T-cell (primary cell): ENCODE measurements around the gene HMOX2. TPM values are rescaled to one million over a fixed set of nuclear protein-coding genes. Genes with fewer than 3 reads are reported as not detected.

Experiments
- ATAC-seq, 4 experiments: fragments of 200-7000 bp in 3 of 4; fragments of 150-1000 bp in 1 of 4; cut with Tn5 transposase; replicated peaks in 1 of 4; 1 replicate in 3 of 4; 2 replicates in 1 of 4; pipeline ENCODE4 v1.10.0; 2021; ENCODE audit warnings: moderate library complexity in 3 of 4, mild to moderate bottlenecking in 2 of 4, moderate number of reproducible peaks in 1 of 4
- CTCF ChIA-PET, 2 donors: fragments of 300-600 bp; sonication (Branson Sonifier 250); formaldehyde crosslinking; loops; one replicate each; lab custom pipeline; 2022; ENCODE audit warnings: antibody characterized with exemption in 2 of 2; lab: Charles Lee
- POLR2A ChIA-PET, 2 donors: fragments of 300-600 bp; sonication (Branson Sonifier 250); formaldehyde crosslinking; loops; one replicate each; lab custom pipeline; 2022; ENCODE audit warnings: antibody characterized with exemption in 2 of 2; lab: Charles Lee
- DNase-seq, 35 experiments: peaks; one replicate each; pipeline versions ENCODE4 v3.0.0 to v3.0.0-alpha.2; 2013 to 2023
- H3K27ac ChIP-seq: one replicate; pipeline ENCODE4 v1.5.1; 2013; ENCODE audit warnings: low read length
- H3K27me3 ChIP-seq, 2 experiments: replicated peaks in 1 of 2; 1 replicate in 1 of 2; 2 replicates in 1 of 2; pipeline versions ENCODE4 v1.6.1 to v1.7.0; 2013; ENCODE audit warnings: low read length in 1 of 2, mixed read lengths in 1 of 2; ENCODE audit not compliant: control insufficient read depth in 2 of 2, insufficient read depth in 2 of 2; ENCODE audit errors: extremely low read depth in 1 of 2
- H3K36me3 ChIP-seq, 2 donors: 1 replicate in 1 of 2; 2 replicates in 1 of 2; pipeline versions ENCODE4 v1.6.1 to v1.7.0; 2013; ENCODE audit warnings: low read length in 1 of 2; ENCODE audit not compliant: control insufficient read depth in 2 of 2, insufficient read depth in 1 of 2; ENCODE audit errors: extremely low read depth in 1 of 2
- H3K4me1 ChIP-seq, 2 experiments: 1 replicate in 1 of 2; 2 replicates in 1 of 2; pipeline versions ENCODE4 v1.6.1 to v1.7.0; 2013; ENCODE audit warnings: low read length in 2 of 2, mixed read lengths in 1 of 2; ENCODE audit not compliant: insufficient read depth in 2 of 2, control insufficient read depth in 1 of 2; ENCODE audit errors: extremely low read depth in 1 of 2
- H3K4me3 ChIP-seq, 2 donors: 1 replicate in 1 of 2; 2 replicates in 1 of 2; pipeline versions ENCODE4 v1.5.1 to v1.7.0; 2013; ENCODE audit warnings: mild to moderate bottlenecking in 2 of 2, low read length in 1 of 2, moderate library complexity in 1 of 2; ENCODE audit not compliant: control insufficient read depth in 1 of 2; ENCODE audit errors: extremely low read depth in 1 of 2
- H3K9me3 ChIP-seq: 2 replicates; pipeline ENCODE4 v1.7.0; 2013
- H3K27ac Mint-ChIP-seq, 2 donors: one replicate each; pipeline ENCODE4 v1.8.0; 2020 to 2021; ENCODE audit warnings: mild to moderate bottlenecking in 2 of 2, mixed read lengths in 2 of 2
- H3K27me3 Mint-ChIP-seq, 2 donors: one replicate each; pipeline ENCODE4 v1.8.0; 2021 to 2022; ENCODE audit warnings: mixed read lengths in 2 of 2
- H3K36me3 Mint-ChIP-seq: one replicate; pipeline ENCODE4 v1.8.0; 2021; ENCODE audit warnings: mixed read lengths
- H3K4me1 Mint-ChIP-seq, 3 donors: one replicate each; pipeline ENCODE4 v1.8.0; 2020 to 2022; ENCODE audit warnings: mixed read lengths in 3 of 3, mild to moderate bottlenecking in 1 of 3
- H3K4me3 Mint-ChIP-seq, 3 donors: one replicate each; pipeline ENCODE4 v1.8.0; 2020 to 2022; ENCODE audit warnings: mild to moderate bottlenecking in 3 of 3, mixed read lengths in 3 of 3, moderate library complexity in 3 of 3
- H3K9me3 Mint-ChIP-seq, 3 donors: one replicate each; pipeline ENCODE4 v1.8.0; 2020 to 2022; ENCODE audit warnings: mixed read lengths in 3 of 3
- WGBS: methylation state at CpG from one replicate; pipeline ENCODE4 v1.1.5; 2013; ENCODE audit warnings: missing lambda C conversion rate; ENCODE audit not compliant: insufficient coverage; 5-methylcytosine and 5-hydroxymethylcytosine counted together
- total RNA-seq, 35 experiments: library from RNA in 6 of 35; stranded (reverse) in 6 of 35; fragments of 120-200 nt in 1 of 35; gene quantifications; one replicate each; pipeline versions ENCODE4 v1.2.1 to v1.2.4 and lab custom pipeline; 2013 to 2026

Gene HMOX2
- total RNA-seq, 5 donors from 2014 or later (not counting 1 experiment from before 2014, with no cell fraction given): 49.1 to 74.4 (median 70.5) TPM

- peaks cover 3% of the 10 kb centered on the region for H3K36me3 Mint-ChIP-seq
- peak; percentile 82 to 97 (median 91) for DNase-seq
- Histone ChIP-seq H3K4me1 (peaks cover 29 to 40% of the 10 kb centered on the region in 2 experiments), H3K27me3 (peaks cover 0 to 2% of the 10 kb centered on the region in 2 experiments), H3K36me3 (no peaks in the 10 kb centered on the region), H3K27ac (peak within 1 kb of the TSS; percentile 79), H3K9me3 (no peaks in the 10 kb centered on the region), H3K4me3 (peak within 1 kb of the TSS; percentile 57 to 71)
- peak; percentile 87 to 90 (median 89) for ATAC-seq
- H3K27me3 Mint-ChIP-seq: no peaks in the 10 kb centered on the region
- H3K27ac Mint-ChIP-seq: peak within 1 kb of the TSS; percentile 85 to 89
- peak within 1 kb of the TSS; percentile 78 to 82 (median 78) for H3K4me3 Mint-ChIP-seq
- ChIA-PET CTCF (interaction anchor here in 1 of 2 donors (0.7 to 1.0 kb wide), 4 partner anchors 10 to 285 kb away, joined by 3 to 8 read pairs (median 4); no protein-coding TSS in a partner anchor), POLR2A (interaction anchor here in 1 of 2 donors (0.6 to 1.3 kb wide), 5 partner anchors 10 to 1039 kb away, joined by 3 to 4 read pairs (median 4); no protein-coding TSS in a partner anchor)
- H3K4me1 Mint-ChIP-seq: peaks cover 36 to 46% (median 41%) of the 10 kb centered on the region in 3 donors
- H3K9me3 Mint-ChIP-seq: peaks cover 3 to 5% (median 3%) of the 10 kb centered on the region in 3 donors
- WGBS: 4% methylated on average over 52 of the region's 67 CpGs
These were observed 62.4 kb downstream of the HMOX2 start, which contains the start of gene CDIP1 for GRCh38 chr16:4538350-4539235. Gene CDIP1, minus strand, starts transcription at chr16:4538773. Its CDS starts 24,643 bp downstream, at chr16:4514130.

DNA sequence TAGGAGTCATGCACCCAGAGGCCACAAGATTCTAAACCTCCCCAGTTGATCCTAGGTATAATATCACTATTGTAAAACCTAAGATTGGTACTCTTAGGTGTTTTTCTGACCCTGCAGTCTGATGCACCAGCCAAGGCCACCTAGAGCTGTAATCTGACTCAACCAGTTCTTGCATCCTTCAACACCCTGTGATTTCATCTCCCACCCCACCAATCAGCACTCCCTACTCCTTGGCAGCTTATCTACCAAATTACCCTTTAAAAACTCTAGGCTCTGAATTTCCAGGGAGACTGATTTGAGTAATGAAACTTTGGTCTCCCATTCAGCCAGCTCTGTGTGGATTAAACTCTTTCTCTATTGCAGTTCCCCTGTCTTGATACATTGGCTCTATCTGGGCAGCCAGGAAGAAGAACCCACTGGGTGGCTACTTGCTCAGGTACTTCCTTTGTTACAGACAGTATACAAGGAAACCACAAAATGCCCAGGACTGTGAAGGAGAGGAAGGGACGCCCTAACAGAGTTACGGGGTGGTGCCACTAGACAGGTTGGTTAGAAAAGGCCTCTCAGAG, 63.6 kb downstream of the HMOX2 start:
- peak overlapping the region in 2 of 3 donors; percentile 4 to 53 for H3K4me3 Mint-ChIP-seq
- ChIA-PET POLR2A (interaction anchor here in 1 of 2 donors (1.0 to 1.3 kb wide), 2 partner anchors 8 to 62 kb away, joined by 3 to 4 read pairs; no protein-coding TSS in a partner anchor), CTCF (interaction anchor here in 1 of 2 donors (0.6 kb wide), 1 partner anchor 46 kb away, joined by 3 read pairs; no protein-coding TSS in a partner anchor)
- Histone ChIP-seq H3K36me3 (no peaks in the 10 kb centered on the region), H3K9me3 (no peaks in the 10 kb centered on the region), H3K27ac (no peak overlapping the region), H3K4me1 (peaks cover 22 to 28% of the 10 kb centered on the region in 2 experiments), H3K4me3 (no peak overlapping the region), H3K27me3 (peaks cover 0 to 2% of the 10 kb centered on the region in 2 experiments)
- DNase-seq: no peak
- peaks cover 28 to 35% (median 29%) of the 10 kb centered on the region in 3 donors for H3K4me1 Mint-ChIP-seq
- peaks cover 3 to 5% (median 3%) of the 10 kb centered on the region in 3 donors for H3K9me3 Mint-ChIP-seq
- H3K27ac Mint-ChIP-seq: peak overlapping the region in 1 of 2 donors; percentile 5
- 76% methylated on average over 2 of the region's 2 CpGs for WGBS
- H3K27me3 Mint-ChIP-seq: no peaks in the 10 kb centered on the region
- no peaks in the 10 kb centered on the region for H3K36me3 Mint-ChIP-seq
- no peak for ATAC-seq

DNA sequence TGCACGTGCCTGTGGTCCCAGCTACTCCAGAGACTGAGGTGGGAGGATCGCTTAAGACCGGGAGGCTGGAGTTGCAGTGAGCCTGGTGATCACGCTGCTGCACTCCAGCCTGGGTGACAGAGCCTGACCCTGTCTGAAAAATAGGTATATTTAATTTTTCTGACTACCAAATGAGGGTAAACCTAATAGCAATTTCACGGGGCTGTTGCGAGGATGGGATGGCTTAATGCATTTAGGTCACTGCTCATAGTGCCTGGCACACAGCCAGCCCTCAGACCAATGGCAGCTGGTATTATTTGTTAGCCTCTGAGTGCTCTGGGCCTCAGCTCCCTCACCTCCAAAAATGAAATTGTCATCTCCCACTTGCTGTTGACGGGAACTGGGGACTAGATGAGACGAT, 68.3 kb downstream of the HMOX2 start:
- ATAC-seq (no peak), DNase-seq (no peak)
- Mint-ChIP-seq H3K27ac (no peak overlapping the region), H3K27me3 (no peaks in the 10 kb centered on the region), H3K4me3 (no peak overlapping the region), H3K9me3 (peaks cover 3 to 5% (median 3%) of the 10 kb centered on the region in 3 donors), H3K36me3 (no peaks in the 10 kb centered on the region), H3K4me1 (peaks cover 0 to 7% (median 6%) of the 10 kb centered on the region in 3 donors)
- WGBS: 100% methylated on average over 2 of the region's 8 CpGs
- ChIA-PET CTCF (interaction anchor here (0.6 to 1.0 kb wide), 2 partner anchors 19 to 258 kb away, joined by 3 to 4 read pairs; no protein-coding TSS in a partner anchor), POLR2A (no interaction called here)
- Histone ChIP-seq H3K9me3 (no peaks in the 10 kb centered on the region), H3K4me3 (no peak overlapping the region), H3K27me3 (no peaks in the 10 kb centered on the region), H3K36me3 (no peaks in the 10 kb centered on the region), H3K27ac (no peak overlapping the region), H3K4me1 (peaks cover 0 to 11% of the 10 kb centered on the region in 2 experiments)

GRCh38 chr16:4548124-4548523, 71.9 kb downstream of the HMOX2 start:
- Mint-ChIP-seq H3K4me1 (peaks cover 0 to 7% (median 6%) of the 10 kb centered on the region in 3 donors), H3K9me3 (no peaks in the 10 kb centered on the region), H3K27me3 (no peaks in the 10 kb centered on the region), H3K27ac (no peak overlapping the region), H3K36me3 (no peaks in the 10 kb centered on the region), H3K4me3 (no peak overlapping the region)
- Histone ChIP-seq H3K27ac (no peak overlapping the region), H3K27me3 (no peaks in the 10 kb centered on the region), H3K4me3 (no peak overlapping the region), H3K36me3 (no peaks in the 10 kb centered on the region), H3K9me3 (no peaks in the 10 kb centered on the region), H3K4me1 (peaks cover 0 to 11% of the 10 kb centered on the region in 2 experiments)
- CTCF ChIA-PET: interaction anchor here (0.6 to 2.7 kb wide), 16 partner anchors 8 to 290 kb away, joined by 3 to 39 read pairs (median 4); partner anchors contain the start of genes C16orf96 (in 1 of the 2) and CDIP1 (in 1 of the 2)
- 92% methylated on average over 13 of the region's 13 CpGs for WGBS
- POLR2A ChIA-PET: interaction anchor here (0.6 to 1.5 kb wide), 6 partner anchors 9 to 208 kb away, joined by 3 to 6 read pairs (median 3); no protein-coding TSS in a partner anchor
- ATAC-seq: no peak
- no peak for DNase-seq

DNA sequence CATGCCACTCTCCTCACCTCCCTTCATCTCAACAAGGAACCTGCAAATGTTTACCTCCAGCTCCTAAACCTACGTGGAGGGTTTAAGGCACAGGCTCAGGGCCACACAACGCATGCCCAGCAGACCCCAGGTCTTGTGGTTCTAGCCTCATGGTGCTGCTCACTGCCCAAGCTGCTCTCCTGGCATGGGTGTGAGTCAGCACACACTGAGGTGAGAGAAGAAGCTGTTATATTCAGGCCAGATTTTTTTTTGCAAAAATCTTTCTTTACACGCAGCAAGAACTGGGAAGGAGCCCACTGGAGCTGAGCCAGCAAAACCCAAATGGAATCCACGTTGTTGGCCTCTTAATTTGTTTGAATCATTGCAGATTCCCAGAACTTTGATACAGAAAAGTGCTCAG, 74.4 kb downstream of the HMOX2 start:
- no peaks in the 10 kb centered on the region for H3K9me3 Mint-ChIP-seq
- H3K36me3 Mint-ChIP-seq: no peaks in the 10 kb centered on the region
- ATAC-seq (no peak), DNase-seq (no peak)
- Histone ChIP-seq H3K4me1 (peaks cover 0 to 11% of the 10 kb centered on the region in 2 experiments), H3K9me3 (no peaks in the 10 kb centered on the region), H3K36me3 (no peaks in the 10 kb centered on the region), H3K27ac (no peak overlapping the region), H3K27me3 (peaks cover 0 to 8% of the 10 kb centered on the region in 2 experiments), H3K4me3 (no peak overlapping the region)
- H3K27me3 Mint-ChIP-seq: no peaks in the 10 kb centered on the region
- ChIA-PET CTCF (interaction anchor here (0.6 to 1.2 kb wide), 4 partner anchors 33 to 132 kb away, joined by 3 to 6 read pairs (median 3); no protein-coding TSS in a partner anchor), POLR2A (interaction anchor here in 1 of 2 donors (0.5 kb wide), 1 partner anchor 112 kb away, joined by 5 read pairs; no protein-coding TSS in a partner anchor)
- H3K4me1 Mint-ChIP-seq: peaks cover 0 to 7% (median 6%) of the 10 kb centered on the region in 3 donors
- 52% methylated on average over 4 of the region's 4 CpGs for WGBS
- no peak overlapping the region for H3K4me3 Mint-ChIP-seq
- no peak overlapping the region for H3K27ac Mint-ChIP-seq
